ENCODE data around the gene COLEC11.

GRCh38 chr2:3597567-3597966, 2.7 kb downstream of the COLEC11 start:
- no peak for TF ChIP-seq POLR2A (IDR thresholded peaks at IDR 0.05)
- TF ChIP-seq, protein P1, sequence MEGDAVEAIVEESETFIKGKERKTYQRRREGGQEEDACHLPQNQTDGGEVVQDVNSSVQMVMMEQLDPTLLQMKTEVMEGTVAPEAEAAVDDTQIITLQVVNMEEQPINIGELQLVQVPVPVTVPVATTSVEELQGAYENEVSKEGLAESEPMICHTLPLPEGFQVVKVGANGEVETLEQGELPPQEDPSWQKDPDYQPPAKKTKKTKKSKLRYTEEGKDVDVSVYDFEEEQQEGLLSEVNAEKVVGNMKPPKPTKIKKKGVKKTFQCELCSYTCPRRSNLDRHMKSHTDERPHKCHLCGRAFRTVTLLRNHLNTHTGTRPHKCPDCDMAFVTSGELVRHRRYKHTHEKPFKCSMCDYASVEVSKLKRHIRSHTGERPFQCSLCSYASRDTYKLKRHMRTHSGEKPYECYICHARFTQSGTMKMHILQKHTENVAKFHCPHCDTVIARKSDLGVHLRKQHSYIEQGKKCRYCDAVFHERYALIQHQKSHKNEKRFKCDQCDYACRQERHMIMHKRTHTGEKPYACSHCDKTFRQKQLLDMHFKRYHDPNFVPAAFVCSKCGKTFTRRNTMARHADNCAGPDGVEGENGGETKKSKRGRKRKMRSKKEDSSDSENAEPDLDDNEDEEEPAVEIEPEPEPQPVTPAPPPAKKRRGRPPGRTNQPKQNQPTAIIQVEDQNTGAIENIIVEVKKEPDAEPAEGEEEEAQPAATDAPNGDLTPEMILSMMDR (IDR thresholded peaks at IDR 0.05), result no peak
- TF ChIP-seq POLR2AphosphoS5 (IDR thresholded peaks at IDR 0.05; ENCODE audit: insufficient read depth in 1 of 2, low read depth in 1 of 2), result no peak
